Cerebellar nuclear complex (tissue), 1 donor: Measurements from ENCODE around the gene BPIFB2.
"Not testable (repeated sequence)": the region's sequence is repeated elsewhere in the genome, so short reads cannot be mapped to it uniquely, and the experiment has no call there.

ENCODE experiments used
- DNase-seq, 2 experiments: peaks; one replicate each; lab custom pipeline; 2025; lab: John Stamatoyannopoulos, UW

The BPIFB2 gene, protein sequence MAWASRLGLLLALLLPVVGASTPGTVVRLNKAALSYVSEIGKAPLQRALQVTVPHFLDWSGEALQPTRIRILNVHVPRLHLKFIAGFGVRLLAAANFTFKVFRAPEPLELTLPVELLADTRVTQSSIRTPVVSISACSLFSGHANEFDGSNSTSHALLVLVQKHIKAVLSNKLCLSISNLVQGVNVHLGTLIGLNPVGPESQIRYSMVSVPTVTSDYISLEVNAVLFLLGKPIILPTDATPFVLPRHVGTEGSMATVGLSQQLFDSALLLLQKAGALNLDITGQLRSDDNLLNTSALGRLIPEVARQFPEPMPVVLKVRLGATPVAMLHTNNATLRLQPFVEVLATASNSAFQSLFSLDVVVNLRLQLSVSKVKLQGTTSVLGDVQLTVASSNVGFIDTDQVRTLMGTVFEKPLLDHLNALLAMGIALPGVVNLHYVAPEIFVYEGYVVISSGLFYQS

DNA sequence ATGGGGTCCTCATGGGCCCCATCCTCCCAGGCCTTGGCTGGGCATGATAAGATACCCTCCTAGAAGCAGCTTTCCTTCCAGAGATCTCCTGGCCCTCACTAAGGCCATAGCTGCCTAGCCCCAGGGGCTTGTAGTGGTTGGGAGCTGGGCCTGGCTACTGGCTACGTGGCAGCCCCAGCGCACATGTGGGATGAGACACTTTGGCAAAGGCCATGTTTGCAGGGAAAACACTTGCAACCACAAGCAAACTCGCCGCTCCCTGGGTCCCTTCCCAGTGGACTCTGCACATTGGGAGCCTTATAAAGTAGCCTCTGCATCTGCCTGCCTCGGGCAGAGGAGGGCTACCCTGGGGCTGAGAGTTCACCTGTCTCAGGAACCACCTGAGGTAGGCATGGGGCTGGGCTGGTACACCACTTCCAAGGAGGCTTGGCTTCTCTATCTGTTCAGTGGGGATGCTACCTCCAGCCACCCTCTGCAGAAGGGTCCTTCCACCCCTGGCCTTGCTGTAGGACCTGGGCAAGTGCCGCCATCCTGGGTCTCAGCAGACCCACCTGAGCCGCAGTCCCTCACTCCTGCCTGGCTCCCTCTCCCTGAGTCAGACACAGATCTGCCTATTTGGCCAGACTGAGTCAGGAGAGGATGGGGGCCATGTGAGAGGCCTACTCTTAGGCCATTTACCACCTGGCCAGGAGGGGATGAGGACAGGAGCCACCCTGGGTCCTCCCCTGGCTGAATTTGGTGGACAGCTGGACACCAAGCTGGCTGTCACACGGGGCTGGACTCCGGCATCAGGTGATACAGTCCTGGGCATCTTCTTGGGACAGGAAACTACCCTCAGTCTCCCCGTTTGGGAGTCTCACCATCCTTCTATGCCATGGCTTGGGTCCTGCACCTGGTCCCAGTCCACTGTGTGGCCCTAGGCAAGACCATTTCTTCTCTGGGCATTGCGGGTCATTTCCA is at the start of gene BPIFB2:
Gene BPIFB2, plus strand, starts transcription at position 329 of the 960 bp plus-strand sequence. CDS start 871 bp downstream, outside the sequence.
- no peak for DNase-seq

DNA sequence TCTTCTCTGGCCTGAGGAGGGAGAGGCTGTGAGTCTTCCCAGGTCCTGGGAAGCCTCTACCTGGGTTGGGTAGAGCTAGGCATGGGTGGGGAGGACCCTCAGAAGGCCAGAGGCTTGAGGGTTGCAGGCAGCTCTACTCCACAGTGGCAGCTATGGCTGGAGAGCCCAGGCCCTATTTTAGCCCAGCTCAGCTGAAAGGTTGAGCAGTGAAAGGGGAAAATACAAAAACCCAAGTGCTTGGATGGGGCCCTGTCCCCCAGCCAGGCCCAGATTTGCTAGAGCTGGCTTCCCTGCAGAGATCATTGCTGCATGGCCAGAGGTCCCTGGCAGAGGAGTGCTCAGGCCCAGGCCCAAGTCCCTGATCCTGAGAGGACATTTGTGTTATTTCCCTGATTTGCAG is 48.9 kb upstream of the BPIFB2 start:
- no peak for DNase-seq

DNA sequence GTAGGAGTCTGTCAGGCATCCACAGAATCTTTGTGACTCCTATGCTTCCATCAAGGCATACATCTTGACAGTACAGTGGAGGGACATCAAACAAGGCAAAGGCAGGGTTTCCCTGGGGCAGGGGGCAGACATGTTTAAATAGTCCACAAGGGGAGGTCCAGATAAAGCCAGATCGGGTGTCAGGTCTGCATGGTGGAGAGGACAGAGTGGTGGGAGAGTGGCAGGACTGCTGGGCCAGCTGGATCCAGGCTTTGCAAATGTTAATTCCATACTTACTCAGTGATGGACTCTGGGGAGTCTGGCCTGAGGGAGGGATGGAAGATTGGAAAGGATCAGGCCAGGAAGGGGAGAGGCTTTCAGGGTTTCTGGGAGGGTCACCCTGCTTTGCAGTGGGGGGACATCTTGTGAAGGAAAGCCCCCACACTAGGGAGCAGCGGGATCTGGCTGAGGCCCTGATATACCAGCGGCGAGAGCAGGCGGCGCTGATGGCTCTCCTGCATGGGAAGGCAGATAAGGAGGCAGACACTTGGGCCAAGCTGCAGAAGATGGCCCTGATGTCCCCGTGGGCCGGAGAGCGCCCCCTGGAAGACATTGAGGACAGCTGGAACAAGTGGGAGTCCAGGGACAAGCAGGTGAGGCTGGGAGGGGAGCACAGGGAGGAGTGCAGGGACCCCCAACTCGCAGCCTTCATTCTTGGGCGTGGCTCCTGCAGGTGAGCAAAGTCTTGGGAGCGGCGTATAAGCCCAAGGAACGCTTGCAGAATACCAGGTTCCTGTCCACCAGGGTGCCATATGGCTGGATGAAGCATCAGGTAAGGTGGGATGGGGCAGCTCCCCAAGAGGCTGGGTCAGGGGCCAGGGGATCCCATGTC is 47.9 kb upstream of the BPIFB2 start:
- no peak for DNase-seq

DNA sequence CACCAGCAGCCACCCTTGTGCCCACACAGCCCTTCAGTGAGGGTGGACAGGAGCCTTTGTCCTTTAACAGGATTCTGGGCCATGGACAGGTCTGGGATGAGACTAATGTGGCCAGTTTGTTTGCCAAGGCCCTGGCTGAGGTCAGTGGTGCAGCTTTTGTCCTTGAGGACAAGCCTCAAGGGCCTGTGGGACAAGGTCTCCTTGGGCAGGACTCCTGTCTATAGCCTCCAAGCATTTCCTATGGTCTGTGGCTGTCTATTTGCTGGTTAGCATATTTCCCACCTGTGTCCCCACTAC is 47.3 kb upstream of the BPIFB2 start:
- DNase-seq: no peak

DNA sequence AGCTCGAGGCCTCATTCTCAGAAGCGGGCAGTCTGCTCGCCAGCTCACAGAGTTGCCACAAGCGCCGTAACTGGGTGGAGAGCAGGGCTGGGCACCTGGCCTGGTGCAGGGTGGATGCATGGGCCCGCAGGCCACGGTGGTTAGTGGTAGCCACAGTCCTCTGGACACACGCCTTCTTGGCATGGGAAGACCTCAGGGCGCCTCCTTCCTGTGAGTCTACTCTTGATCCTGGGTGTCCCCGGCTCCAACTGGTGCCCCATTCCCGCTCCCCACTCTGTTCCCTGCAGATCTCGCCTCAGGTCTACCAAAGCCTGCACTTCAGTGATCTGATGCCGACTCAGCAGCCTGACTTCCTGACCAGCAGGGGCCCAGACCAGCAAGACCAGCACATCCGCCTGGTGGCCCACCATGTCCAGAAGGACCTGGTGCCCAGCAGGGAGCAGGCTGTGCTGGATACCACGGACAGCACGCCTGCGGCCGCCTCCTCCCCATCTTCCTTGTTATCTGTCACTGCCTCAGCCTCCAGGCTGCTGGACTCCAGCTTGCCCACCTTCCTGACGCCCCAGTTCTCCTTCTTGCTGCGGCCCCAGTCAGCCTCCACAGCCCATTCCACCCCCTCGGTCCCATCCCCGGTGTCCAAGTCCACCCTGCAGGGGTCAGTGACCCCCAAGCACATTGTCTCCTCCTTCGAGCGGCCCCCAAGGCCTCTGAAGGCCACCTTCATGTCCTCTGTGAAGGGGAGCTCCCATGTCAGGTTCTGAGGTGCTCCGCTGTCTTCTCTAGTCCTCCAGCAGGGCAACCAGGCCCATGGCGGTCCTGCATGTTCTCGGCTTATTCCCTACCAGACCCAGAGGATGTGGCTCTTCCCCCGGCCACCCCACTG is 46.4 kb upstream of the BPIFB2 start:
- DNase-seq: no peak

DNA sequence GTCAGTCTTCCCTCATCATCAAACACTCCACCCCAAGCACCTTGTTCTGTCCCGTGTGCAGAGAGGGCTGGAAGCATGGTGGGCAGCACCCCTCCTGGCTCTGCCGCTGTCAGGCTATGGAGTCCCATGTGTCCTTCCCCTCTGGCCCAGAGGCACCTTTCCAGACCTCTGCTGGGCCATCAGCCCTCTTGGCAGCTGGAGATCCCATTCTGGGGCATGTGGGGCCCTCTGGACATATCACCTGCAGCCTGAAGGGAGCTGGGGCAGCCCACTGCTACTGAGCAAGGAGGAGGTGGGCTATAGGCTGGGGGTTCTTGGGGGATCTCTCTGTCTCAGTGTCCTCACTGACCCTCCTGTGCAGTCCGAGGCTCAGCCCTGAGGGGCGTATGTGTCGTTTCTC is 45.5 kb upstream of the BPIFB2 start:
- no peak for DNase-seq

DNA sequence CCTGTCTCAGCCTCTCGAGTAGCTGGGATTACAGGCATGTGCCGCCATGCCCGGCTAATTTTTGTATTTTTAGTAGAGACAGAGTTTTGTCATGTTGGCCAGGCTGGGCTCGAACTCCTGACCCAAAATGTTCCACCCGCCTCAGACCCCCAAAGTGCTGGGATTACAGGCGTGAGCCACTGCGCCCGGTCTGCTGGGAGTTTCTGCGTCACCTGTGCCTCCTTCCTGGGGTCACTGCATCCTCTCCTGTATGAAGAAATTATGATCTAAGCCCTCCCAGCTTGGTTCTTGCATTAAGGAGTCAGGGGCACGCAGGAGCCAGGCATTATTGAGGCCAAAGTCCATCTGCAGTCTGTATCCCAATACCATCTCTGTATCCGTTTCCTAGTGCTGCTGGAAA is 44.9 kb upstream of the BPIFB2 start:
- DNase-seq: not testable (repeated sequence)

DNA sequence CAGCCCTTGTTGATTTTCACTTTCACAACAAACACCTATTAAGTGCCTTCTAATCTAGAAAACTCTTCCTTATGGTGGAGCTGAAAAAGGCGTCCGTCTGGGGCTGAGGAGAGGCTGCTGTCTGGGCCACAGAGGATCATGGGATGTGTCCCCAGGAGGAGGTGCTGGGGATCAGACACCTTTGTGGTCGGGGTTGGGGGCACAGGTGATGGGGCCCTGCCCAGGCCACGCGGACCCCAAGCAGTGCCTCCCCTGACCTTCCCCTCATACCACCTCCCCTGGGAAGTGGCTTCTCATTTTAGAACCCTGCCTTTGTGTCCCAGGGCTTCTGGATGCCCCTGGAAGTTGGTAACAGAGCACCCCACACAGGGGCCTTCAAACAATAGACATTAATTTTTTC is 44.3 kb upstream of the BPIFB2 start:
- no peak for DNase-seq

DNA sequence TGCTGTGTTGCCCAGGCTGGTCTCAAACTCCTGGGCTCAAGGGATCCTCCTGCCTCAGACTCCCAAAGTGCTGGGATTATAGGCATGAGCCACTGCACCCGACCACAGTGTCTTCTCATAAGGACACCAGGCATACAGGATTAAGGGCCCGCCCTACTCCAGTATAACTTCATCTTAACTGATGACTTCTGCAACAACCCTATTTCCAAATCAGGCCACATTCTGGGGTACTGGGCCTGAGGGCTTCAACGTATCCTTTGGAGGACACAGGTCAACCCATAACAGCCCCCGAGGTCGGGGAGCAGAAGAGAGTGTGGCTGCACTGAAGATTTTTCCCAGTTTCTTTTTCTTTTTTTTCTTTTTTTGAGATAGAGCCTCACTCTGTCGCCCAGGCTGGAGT is 42.9 kb upstream of the BPIFB2 start:
- no peak for DNase-seq

DNA sequence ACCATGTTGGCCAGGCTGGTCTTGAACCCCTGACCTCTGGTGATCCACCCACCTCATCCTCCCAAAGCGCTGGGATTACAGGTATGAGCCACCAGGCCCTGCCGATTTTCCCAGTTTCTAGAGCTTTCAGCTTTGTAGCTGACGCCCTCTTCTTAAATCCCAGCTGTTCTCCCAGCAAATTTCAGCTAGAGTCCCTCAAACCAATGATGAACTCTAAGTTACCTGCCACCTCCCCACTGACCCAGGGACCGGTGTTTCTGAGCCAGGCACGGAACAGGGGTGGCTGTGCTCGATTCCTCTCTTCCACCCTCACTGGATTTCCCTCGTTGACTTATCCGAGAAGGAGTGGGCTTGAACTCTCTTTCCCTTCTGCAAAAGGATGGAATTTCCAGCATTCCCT is 42.4 kb upstream of the BPIFB2 start:
- DNase-seq: no peak

DNA sequence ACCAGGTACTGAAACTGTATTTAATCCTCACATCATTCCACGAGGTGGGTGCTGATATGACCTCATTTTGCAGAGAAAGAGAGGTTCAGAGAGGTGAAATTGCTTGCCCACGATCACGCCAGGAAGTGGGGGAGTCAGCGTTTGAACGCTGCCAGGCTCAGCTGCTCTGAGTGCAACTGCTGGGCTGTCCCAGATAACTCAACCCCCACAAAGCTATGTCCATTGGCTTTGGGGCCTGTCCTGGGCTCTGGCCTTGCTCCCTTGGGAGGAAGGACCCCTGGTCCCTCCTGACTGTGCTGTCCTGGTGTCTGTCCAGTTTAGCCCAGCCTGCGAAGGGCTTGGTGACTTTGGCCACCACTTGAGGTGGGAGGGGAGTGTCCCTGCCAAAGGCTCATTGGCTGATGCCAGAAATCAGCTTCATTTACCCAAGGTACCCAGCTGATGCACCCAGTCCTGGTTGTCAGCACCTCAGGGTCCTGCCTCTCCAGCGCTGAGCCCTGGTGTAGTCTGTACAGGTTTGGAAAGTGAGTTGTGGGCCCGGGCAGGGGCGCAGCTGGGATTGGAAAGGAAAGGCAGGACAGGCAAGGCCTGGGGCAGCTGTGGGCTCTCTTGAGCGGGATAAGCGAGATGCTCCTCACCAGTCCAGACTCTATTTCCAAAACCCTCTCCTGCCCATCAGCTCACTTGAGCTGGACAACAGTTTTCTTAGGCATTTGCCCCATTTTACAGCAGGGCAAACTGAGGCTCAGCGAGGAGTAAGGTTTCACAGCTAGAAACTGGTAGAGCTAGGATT is 41.7 kb upstream of the BPIFB2 start:
- no peak for DNase-seq

DNA sequence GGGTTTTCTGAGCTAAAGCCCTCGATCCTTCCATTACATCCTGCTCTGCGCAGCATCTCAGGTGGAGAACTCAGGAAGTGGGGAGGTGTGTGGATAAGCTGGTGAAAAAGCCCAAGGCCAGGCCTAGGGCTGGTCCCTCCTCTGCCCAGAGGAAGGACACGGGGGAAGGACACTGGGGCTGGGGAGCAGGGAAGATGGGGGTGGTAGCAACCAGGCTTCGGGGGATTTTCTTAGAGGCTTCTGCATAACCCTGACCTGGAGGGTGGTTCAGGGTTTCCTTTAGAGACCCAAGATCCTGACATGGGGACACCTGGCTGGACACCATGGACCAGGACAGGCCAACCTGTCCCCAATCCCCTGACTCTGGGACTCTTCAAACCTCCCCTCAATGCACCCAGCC is 41.1 kb upstream of the BPIFB2 start:
- no peak for DNase-seq

DNA sequence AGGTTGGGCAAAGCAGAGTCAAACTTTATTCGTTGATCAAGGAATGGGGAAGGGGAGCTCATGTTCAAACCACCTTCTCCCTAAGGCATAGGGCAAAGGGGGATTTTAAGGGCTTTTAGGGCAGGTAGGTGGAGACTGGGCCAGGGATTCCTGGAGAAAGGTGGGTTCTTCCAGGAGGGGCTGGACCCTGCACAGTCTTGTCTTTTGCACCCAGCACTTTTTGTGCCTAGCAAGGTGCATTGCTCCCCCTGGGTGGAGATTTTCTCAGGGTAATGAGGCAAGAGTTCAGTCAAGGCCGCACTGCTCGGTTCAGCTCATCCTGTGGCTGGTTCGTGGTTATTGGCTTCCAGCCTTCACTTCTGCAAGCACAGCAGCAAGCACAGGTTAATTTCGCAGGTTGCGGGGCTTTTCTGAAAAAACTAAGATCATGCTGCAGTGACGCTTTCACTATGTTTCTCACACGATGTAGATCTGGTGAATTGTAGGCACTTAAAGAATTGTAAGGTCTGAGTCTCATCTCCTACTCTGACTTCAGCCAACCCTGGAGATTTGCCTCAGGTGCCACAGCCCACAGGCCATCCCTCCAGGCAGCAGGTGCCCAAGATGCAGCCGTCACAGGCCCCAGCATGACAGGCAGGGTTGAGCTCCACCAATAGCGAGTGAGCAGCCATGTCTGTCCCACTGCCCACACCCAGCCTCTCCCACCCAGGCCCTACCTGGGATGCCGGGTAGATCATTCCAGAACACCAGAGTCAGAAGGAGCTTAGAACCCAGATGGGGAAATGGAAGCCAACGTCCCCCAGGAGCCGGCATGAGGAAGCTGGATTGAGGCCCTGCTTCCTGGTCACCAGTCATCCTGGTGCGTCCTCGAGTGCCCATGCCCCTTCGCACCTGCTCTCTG is 40.4 kb upstream of the BPIFB2 start:
- no peak for DNase-seq

DNA sequence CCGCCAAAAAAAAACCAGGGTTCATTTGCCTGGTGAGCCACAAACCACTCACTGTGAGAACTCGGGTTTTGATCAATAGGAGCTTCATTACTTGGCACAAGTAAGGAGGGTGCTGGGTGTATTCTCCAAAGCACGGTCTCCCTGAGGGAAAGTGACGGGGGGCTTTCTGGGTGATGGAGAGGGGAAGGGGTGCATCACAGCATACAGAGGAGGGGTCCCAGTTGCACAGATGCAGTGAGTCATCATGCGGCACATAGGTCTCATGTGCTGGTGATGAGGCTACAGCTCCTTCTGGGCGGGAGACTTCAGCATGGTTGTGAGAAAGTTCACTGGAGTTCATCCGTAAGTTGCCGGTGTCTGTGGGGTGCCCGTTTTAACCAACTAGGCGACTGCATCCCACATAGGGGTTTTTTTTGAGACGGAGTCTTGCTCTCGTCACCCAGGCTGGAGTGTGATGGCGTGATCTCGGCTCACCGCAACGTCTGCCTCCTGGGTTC is 39.5 kb upstream of the BPIFB2 start:
- no peak for DNase-seq

DNA sequence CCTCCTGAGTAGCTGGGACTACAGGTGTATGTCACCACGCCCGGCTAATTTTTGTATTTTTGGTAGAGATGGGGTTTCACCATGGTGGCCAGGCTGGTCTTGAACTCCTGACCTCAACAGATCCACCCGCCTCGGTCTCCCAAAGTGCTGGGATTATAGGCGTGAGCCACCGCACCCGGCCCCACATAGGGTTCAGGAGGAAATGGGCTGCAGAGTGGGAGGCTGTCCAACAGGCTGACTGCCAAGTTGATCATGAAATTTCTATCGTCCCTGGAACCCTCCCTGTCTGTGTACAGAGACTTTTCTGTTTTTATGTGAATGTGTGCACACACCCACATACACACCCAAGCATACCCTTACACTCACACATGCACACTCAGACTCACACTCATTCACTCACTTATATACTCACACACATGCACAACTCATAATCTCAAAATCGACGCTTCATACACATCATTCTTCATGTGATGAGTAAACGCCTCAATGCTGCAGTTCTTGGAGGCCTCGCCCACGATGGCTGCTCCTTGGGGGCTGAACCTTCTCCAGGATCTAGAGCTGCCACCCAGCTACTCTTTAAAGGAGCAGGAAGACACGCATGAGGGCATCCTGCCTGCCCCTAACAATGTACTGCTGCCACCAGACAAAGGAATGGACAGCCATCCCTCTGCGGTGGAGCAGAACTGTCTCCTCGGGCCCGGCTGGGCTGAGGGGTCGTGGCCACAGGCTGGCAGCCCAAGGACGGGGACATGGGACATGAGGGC is 38.8 kb upstream of the BPIFB2 start:
- no peak for DNase-seq

DNA sequence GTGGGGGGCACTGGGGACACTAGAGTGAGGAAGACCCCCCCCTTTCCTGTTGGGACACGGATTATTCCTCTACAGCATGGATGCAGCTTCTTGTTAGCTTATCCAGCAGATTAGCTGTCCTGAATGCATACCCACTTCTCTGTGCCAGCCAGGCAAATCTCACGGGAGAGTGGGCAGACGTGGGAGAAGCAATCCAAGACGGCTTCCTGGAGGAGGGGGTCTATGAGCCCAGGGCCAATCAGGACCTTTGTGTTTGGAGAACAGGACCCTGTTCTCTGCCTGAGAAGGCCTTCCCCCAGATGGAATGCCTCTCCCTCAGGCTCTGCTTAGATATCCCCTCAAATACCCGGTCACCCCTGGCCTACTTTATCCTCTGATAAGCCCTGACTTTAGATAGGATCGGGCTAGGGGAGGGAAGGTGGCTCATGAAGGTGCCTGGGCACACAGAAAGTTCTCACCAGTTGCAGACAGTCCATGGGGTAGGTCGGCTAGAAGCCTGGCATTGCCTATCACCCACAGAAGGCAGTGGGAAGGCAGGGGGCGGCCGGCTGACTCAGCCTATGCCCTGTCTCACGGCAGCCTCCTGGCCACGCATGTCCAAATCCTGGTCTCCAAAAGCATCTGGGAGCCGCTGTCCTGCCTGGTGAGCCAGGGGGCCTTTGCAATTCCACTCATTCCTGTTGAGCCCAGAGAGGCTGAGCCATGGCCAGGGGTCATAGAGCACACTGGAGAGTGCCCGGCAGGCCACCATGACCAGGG is 38.0 kb upstream of the BPIFB2 start:
- DNase-seq: no peak
